ENCODE measurements around the gene CA11.

The CA11 gene

GRCh38 chr19:48613024-48613851 lies 32.7 kb downstream of the CA11 start:
- DNase-seq: no peak

DNA sequence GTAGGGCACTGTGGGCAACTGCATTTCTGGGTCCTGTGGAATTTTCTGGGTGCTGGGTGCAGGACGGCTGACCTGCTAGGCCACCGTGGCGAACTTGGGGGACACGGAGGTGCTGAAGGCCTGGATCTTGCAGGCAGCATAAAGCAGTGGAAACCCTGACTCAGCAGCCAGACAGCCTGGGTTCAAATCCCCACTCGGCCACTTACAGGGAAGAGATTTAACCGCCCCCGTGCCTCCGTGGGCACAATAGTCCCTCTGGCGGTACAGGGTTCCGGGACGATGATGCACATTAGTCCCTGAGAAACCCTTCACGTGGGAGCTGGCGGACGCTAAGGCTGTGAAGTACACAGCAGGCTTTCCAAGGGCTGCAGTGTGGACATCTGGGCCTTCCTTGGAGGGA lies 34.1 kb downstream of the CA11 start:
- no peak for DNase-seq

GRCh38 chr19:48609571-48610108 lies 36.3 kb downstream of the CA11 start:
- DNase-seq: no peak

- DNase-seq: no peak
These were observed 37.2 kb downstream of the CA11 start for GRCh38 chr19:48608798-48609263.

- DNase-seq: no peak
These were observed 38.6 kb downstream of the CA11 start for GRCh38 chr19:48607359-48607755.

GRCh38 chr19:48606463-48607358 lies 39.3 kb downstream of the CA11 start, which contains the start of gene SPACA4:
TSS of gene SPACA4 (plus strand) at chr19:48606742. CDS start at chr19:48606979, 237 bp downstream.
- no peak for DNase-seq

- no peak for DNase-seq
These were observed 42.1 kb downstream of the CA11 start for GRCh38 chr19:48603850-48604249.

DNA sequence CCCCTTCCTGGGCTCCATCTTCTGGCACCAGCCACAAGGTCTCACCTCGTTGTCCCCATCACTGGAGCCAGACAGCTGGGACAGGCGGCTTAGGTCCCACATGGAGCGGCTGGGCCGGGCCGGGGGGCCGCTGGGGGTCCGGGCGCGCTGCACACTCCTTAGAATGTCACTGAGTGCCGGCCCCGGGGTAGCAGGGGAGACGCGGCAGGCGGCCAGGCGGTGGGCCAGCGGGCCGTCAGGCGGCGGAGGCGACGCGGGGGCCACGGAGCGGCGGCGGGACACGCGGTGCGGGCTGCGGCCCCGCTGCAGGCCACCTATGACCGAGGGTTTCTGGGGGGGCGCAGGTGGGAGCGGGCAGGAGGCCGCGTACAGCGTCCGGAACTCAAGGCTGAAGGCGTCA lies 42.5 kb downstream of the CA11 start:
- no peak for DNase-seq

GRCh38 chr19:48603001-48603400 lies 43.0 kb downstream of the CA11 start:
- no peak for DNase-seq

GRCh38 chr19:48600679-48601417 lies 45.1 kb downstream of the CA11 start:
- no peak for DNase-seq

- no peak for DNase-seq
These were observed 46.8 kb downstream of the CA11 start for GRCh38 chr19:48598996-48599700.

DNA sequence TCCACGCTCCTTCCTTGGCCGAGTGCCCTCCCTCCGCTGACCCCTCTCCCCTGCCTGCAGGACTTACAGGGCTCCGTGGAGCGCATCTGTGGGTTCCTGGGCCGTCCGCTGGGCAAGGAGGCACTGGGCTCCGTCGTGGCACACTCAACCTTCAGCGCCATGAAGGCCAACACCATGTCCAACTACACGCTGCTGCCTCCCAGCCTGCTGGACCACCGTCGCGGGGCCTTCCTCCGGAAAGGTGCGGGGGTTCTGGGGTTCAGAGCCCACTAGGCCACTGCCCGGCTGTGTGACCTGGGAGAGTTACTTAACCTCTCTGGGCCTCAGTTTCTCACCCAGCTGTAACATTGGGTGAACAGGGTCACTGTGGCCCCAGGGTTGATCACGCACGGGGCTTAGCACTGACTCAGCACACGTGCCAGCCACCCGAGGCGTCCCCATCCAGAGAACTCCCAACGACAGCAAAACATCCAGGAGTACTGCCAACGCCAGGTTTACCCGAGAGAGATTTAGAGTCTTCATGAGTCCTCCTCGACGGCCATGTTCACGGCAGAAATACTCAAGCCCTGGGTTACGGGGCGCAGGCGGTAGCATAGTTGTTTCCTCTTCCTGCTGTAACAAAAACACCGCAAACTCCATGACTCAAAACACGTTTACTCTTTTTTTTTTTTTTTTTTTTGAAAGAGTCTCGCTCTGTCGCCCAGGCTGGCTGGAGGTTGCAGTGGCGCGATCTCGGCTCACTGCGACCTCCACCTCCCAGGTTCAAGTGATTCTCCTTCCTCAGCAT lies 49.1 kb downstream of the CA11 start:
- DNase-seq: no peak

- DNase-seq: no peak
These were observed 49.8 kb downstream of the CA11 start for GRCh38 chr19:48596237-48596636.

GRCh38 chr19:48595833-48596232 lies 50.2 kb downstream of the CA11 start:
- no peak for DNase-seq

DNA sequence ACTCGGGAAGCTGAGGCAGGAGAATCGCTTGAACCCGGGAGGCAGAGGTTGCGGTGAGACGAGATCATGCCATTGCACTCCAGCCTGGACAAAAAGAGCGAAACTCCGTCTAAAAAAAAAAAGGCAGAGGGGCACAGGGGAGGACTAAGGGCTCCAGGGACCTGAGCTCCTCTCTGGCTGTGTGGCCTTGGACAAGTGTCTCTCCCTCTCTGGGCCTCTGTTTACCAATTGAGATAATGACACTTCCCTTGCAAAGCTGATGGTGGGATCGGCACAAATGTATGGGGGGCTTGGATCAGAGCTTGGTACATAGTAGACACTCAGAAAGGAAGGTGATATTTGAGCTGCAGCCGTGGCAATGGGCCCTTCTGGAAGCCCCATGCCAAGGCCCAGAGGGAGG lies 50.8 kb downstream of the CA11 start:
- no peak for DNase-seq

DNA sequence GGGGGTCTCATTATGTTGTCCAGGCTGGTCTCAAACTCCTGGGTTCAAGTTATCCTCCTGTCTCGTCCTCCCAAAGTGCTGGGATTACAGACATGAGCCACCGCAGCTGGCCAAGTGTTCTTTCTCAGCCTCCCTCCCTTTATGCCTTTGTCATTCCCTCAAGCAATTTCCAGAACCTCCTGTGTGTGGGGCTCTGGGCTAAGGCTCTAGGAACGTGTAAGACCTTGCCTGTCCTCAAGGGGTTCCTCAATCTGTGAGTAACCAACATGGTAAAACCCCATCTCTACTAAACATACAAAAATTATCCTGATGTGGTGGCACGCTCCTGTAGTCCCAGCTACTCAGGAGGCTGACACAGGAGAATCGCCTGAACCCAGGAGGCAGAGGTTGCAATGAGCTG lies 55.0 kb downstream of the CA11 start:
- DNase-seq: no peak

DNA sequence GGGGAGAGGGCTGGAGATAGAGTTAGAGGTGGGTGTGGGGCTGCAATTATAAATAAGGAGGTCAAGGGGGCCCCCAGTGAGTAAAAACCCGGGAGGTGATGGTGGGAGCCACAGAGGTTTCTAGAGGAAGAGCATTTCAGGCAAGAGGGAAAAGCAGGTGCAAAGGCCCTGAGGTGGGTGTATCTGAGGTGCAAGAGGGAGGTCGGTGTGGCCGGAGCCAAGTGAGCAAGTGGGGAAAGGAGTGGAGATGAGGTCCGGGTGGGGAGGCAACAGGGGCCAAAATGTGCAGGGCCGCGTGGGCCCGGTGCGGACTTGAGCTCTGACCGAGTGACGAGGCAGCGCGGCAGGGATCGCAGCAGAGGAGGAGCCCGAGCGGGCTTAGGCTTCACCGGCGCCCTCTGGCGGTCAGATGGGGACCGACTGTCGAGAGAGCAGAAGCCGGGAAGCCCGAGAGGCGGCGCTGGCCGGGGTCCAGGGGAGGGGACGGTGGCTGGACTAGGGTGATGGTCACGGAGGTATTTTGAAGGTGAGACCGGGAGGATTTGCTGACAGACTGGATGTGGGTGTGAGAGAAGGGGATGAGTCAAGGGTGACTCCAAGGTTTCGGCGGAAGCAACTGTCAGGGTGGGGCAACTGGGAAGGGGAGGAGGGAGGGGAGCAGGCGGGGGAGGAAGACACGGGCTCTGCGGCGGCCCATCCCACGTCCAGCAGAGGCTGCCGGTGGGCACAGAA lies 57.2 kb downstream of the CA11 start:
- no peak for DNase-seq
